Hepatocyte (in vitro differentiated cells): ENCODE measurements around the gene UBE2L5.

ENCODE experiments used
- CTCF ChIP-seq: fragments of 200-600 bp; sonication (generic); IDR thresholded peaks from 2 replicates; pipeline ENCODE4 v1.5.1; 2016; ENCODE audit warnings: antibody characterized with exemption, mild to moderate bottlenecking; ENCODE audit not compliant: poor library complexity
- EZH2 ChIP-seq: fragments of 200-600 bp; sonication (generic); IDR thresholded peaks from 2 replicates; pipeline ENCODE4 v1.6.1; 2016; ENCODE audit warnings: antibody characterized with exemption, mild to moderate bottlenecking, borderline replicate concordance
- EZH2phosphoT487 ChIP-seq: fragments of 200-600 bp; sonication (generic); IDR thresholded peaks from one replicate; pipeline ENCODE4 v1.6.1; 2018; ENCODE audit warnings: antibody characterized with exemption, mild to moderate bottlenecking, low read depth, moderate library complexity; ENCODE audit not compliant: unreplicated experiment, severe bottlenecking

- no peak for TF ChIP-seq EZH2phosphoT487
- no peak for TF ChIP-seq CTCF
- TF ChIP-seq EZH2 = no peak
These were observed 43.0 kb downstream of the UBE2L5 start for GRCh38 chr13:30465343-30465592.
